GM21737 (cell line): ENCODE measurements around the gene ENKUR.
A peak's percentile ranks its signal among the peaks of the same experiment; 100 is the strongest.
"Not testable (repeated sequence)": the region's sequence is repeated elsewhere in the genome, so short reads cannot be mapped to it uniquely, and the experiment has no call there.

Experiments used
- ATAC-seq: cut with Tn5 transposase; IDR thresholded peaks from one replicate; pipeline ENCODE4 v1.9.1; 2021; ENCODE audit warnings: mild to moderate bottlenecking, moderate library complexity; ENCODE audit not compliant: unreplicated experiment

ENKUR gene

DNA sequence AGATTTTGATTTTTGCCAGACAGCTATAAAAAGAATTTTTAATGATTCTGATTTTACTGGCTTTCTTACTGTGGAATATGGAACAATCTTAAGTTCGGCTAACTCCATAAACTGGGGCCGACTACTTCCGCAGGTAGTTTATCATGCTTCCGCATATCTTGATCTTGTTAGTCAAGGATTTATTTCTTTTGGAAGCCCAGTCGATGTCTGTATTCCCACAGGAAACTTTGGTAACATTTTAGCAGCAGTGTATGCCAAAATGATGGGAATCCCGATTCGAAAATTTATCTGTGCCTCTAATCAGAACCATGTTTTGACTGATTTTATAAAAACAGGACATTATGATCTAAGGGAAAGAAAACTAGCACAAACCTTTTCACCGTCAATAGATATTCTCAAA lies 8.6 kb upstream of the ENKUR start:
- no peak for ATAC-seq

DNA sequence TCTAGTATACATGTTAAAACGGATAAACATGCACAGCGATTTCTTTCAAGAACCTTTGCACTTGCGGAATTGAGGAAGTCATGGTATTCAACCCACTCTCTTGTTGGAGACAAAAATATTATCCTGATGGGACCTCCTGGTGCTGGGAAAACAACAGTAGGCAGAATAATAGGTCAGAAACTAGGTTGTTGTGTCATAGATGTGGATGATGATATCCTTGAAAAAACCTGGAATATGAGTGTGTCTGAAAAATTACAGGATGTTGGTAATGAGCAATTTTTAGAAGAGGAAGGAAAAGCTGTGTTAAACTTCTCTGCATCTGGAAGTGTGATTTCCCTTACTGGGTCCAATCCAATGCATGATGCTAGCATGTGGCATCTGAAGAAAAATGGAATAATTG lies 7.3 kb upstream of the ENKUR start:
- ATAC-seq, result no peak

DNA sequence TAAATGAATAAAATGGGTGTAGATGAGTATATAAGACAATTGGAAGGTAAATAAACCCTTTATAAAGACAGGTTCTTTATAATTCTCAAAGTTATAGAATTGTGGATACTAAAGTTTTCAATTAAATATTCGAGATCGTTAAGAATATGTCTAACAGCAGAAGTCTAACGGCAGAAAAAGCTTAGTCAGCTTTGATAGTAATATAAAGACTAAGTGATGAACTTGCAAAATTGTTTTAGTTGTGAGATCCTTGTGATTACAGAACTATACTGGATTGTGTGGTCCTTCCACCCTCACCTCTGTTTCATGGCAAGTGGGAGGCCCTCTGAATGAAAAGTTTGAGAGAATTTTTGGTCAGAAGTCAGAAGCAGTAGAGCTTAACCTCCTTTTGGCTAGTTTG lies 2.7 kb upstream of the ENKUR start:
- no peak for ATAC-seq

DNA sequence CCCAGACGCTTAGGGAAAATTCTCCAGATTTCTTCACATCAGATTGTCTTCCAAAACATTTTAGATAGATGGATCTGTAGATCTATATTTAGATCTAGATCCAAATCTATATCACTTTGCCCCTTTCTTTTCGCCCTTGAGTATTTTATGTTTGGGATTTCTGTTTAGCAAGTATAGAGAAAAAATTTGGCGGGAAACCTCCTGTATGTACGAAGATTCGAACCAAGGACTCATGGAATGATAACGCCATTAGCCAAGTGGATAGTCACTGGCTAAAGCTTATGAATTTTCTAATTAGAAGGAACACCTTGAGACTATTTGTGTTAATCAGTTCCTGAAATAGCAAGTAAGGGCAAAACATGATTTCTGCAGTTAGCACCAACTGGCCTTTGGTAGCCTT lies 1.7 kb upstream of the ENKUR start:
- ATAC-seq, result no peak

DNA sequence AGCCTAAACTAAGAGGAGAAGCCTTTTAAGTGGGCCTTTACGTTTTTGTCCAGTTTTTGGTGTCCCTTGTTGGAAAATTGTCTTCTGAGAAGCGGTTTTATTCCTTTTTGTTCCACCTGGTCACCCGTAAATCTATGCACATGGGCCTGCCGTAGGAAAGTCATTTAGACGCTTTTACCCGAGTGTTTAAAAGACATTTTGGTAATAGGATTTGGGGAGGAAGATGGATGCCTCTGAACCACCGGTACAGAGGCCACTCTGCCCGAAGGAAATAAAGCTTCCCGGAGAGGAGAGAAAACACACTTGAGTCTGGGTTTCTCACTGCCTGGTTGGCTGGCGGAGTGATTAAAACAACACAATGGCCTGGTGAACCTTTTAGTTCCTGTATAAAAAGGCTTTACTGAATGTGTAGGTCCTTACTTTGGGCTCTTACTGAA lies 1.2 kb upstream of the ENKUR start:
- ATAC-seq, result peak; percentile 4

DNA sequence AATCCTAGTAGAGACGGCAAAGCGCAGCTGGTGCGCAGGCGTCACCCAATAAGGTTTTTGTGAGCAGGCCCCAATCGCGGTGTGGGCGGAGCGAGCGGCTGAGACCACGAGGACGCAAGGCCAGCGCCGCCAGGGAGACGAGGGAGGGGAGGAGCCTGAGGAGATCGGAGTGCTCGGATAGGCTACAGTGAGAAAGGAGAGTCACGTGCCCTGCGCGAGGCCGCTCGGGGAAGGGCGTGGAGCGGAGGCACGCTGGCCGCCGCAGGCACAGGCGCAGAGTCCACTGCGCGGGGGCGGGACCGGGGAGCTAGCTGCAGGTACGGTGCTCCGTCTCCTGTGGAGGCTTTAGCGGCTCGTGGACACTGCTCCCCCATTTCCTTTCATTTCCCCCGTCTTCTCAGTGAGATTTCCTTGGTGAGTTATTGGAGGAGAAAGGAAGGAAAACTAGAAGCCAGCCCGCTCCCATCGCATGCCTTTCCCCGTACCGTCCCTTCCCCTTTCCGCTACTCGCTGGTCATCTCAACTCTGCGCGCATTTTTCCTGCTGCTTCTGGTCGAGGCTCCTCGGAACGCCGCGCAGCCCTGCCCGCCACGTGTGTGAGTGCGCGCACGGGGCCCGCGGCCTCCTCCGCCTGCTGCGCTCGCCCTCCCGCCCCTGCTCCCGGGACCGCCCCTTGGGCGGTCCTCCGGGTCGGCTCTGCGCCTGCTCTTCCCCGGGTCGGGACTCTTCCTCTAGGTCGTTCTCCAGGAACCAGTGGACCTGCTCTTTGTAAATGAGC lies 607 bp upstream of the ENKUR start, which contains the start of gene THNSL1:
TSS of gene THNSL1 (plus strand) at position 237 of the 778 bp plus-strand sequence. CDS start 6,612 bp downstream, outside the sequence.
- peak; percentile 98 for ATAC-seq

DNA sequence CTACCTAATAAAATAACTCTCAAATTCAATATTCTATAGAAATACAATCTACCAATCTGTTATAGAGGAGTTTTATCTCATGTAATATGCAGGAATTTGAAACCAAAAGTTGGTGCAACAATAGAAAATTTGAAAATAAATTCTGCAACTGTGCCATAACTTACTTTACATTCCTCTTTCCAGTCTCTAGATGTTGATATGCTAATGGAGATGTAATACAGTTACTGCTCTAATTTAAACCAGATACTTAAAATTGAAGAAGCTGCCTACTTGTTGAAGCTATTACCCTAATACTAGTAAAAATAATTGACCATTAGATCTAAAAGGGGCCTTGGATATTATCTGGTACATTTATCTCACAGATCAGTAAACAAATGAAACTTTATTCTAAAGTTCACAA lies 1.4 kb downstream of the ENKUR start:
- no peak for ATAC-seq

DNA sequence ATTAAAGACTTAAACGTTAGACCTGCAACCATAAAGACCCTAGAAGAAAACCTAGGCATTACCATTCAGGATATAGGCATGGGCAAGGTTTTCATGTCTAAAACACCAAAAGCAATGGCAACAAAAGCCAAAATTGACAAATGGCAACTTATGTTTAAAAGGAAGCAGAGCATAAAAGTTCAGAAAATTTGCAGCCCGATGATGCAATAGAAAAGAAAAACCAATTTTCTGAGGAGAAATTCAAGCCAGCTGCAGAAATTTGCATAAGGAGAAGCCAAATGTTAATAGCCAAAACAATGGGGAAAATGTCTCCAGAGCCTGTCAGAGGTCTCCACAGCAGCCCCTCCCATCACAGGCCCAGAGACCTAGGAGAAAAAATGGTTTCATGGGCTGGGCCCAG lies 4.4 kb downstream of the ENKUR start:
- not testable (repeated sequence) for ATAC-seq

DNA sequence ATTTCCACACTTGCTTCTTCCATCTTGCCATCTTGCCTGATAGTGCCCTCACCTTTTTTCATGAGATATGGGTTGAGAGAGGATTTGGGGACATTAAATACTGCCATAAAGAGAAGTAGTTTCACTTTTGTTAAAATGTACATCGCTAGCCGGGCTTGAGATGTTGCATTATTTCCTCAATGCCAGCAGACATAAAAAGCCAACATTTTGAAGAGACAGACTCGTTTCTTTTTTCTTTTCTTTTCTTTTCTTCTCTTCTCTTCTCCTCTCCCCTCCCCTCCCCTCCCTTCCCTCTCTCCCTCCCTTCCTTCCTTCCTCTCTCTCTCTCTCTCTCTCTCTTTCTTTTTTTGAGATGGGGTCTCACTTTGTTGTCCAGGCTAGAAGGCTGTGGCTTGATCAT lies 17.9 kb downstream of the ENKUR start:
- no peak for ATAC-seq

DNA sequence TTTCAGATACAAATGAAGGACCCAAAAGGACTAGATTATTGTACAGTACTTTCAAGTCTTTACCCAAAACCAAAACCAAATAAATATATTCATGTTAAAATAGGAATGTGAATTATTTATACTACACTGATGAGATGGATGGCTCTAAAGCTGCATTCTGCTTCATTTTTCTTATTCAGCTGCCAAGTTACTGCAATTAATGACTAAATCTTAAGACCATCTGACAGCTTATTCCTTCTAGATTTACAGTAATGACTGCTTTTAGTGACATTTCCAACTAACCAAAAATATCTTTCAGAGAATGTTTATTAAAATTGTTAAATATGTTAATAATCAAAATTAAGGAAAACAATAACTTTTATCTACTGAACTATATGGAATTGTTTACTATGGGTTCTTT lies 20.9 kb downstream of the ENKUR start:
- ATAC-seq, result no peak

DNA sequence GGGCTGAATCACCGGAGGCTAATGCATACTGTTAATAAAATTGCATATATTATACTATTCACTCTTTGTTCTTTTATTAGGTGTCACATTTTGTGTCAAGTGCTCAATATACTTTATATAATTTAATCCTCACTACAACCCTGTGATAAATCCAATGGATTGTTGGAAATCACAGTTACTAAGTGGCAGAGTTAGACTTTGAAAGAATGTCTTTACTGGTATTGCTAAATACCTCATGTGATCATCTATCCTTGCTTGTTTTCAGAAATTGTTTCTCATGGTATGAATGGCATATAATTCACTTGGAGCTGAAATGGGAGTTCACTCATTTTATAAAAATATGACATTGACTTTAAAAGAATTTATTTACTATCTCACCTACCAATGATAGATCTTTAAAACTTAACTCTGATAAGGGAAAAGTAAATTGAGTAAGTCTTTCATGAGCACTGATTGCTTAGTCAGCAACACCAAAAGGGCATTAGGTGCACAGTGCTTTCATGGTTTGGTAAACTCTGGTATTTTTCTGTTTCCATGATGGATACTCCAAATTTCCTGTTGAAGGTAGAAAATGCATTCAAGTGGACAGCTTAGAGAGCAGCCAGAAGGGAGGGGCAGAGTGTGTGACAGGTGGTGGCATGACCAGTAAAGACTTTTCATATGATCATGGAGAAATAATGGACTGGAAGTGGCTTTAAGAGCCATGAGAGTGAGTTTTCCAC lies 22.6 kb downstream of the ENKUR start:
- no peak for ATAC-seq

DNA sequence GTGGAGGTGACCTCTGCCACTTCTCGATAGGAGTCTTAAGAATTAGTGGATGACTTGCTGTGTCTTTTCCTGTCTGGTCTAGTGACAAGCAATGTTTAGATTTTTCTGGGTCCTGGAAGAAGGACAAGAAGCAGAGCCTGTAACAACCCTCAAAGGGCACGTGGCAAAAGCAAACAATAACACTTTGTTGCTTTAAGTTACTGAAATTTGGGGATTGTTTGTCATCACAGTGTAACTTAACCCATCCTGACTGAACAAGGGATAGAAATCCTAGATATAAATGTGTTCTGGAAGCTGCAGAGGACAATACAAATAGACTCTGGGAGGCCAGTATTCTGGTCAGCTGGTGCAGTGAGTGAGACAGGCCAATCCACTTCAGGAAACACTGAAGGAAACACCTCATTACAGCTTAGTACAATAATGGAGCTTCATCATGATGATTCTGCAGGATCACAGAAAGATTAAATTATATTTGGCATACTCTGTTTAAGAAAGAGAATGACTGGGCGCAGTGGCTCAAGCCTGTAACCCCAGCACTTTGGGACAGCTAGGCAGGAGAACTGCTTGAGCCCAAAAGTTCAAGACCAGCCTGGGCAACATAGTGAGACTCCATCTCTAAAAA lies 23.3 kb downstream of the ENKUR start:
- ATAC-seq, result no peak

DNA sequence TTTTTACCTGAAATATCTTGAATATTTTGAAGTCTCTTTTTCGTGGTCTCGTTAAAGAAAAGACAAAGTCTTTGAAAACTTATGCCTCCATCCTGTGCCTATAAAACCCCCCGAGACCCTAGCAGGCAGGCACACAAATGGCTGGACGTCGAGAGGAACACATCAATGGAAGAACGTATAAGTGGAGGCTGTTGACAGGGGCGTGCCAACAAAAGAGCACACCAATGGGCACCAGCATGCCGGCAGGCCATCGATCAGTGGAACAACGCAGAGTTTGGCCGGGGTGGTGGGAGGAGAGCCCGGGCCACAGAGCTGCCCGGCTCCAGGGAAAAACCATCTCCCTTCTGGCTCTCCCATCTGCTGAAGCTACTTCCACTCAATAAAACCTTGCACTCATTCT lies 24.7 kb downstream of the ENKUR start:
- ATAC-seq, result no peak

DNA sequence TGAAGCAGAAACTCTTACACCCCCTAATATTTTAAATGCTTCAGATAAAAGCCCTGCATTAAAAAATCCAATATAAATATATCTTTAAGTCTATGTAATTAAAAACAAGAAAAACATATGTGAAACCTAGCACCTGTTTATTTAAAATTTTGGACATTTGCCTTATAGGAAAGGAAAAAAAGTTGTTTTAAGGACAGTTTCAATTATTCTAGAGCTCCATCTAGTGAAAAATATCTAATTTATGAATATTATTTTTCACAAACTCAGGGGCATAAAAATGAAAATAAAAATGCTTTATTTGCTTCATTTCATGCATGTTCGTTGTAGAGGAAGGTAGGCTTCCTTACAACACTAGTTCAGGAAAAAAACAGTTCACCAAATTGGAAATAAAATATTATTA lies 26.1 kb downstream of the ENKUR start:
- ATAC-seq, result no peak

DNA sequence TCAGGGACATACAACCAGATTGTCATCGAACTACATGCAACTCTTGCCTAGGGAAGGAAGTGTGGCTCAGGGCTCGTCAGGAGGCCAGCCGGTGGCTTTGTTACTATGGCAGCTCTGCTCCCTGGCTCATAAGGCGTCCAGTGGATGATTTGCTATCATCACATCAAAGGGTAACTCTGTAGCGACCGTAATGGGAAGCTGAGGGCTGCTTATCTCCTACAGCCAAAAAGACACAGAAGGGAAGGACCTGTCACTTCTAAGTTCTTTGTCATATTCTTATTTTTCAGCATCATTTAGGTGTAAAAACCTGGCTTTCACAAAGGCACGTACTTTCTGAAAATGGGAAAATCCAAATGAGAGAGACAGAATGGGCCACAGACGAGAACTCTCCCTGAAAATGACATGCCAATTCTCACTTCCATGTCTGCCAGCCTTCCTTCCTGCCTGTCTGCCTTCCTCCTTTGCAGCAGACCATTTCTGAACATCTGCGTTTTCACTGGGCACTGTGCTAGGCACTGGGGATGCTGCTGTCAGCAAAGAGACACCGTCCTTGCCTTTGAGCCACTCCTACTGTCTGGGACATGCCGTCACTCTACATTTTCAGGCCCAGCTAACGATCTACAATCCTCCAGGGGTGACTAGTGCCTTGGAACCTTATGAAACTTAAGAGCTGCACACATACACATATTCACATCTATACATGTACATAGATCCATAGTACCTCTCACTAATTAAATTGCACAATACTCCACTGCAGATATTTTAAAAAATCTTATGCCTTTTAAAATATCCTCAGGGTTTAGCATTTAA lies 26.9 kb downstream of the ENKUR start:
- no peak for ATAC-seq

DNA sequence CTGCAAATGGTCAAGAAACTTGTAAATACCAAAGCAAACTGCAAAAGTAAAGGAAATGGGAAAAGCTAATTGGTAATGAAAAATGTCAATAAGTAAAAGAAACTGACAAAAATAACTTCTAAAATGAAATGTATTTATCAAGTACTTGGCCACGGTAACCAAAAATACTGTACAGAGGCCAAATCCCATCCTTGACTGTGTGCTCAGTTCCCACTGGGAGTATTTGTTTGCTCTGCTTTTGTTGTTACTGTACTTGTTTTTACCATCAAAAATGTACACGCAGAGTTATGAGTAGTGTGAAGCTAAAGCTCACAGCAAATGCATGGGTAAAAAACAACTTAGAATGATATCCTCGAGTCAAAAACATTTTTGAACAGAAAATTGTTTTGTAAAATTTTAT lies 31.1 kb downstream of the ENKUR start:
- no peak for ATAC-seq

DNA sequence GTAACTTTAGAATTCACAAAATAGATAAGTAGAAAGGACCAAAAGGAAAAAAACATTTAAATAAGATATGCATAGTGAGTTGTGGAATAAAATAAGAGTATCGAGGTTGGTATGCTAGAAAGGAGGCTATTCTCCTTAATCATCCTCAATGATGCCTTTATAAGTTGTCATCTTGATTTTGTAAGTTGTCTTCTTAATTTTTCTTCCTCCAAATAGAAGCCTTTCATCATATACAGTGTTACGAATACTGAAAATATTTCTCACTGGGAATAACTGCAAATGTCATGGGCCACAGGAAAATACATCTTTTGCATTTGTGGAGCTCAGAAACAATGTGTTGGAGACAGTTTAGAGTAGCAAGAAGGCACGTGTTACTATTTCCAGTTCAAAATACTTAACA lies 32.0 kb downstream of the ENKUR start:
- no peak for ATAC-seq

DNA sequence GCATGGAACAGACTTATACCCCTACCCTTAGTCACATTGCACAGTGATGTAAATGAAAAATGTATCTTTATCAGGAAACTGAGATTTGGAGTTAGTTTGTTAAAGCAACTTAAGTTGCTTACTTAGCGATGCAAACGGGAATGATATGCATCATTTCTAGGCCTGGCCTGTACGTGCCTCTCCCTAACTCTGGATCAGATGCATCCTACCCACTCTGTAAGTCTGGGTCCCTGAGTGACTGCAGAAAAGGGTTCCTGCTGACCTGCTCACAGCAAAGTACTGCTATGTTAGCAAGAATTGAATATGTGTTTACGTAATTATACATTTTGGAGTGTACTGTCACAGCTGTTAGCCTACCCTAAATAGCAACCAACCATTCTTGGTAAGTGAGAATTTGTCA lies 32.8 kb downstream of the ENKUR start:
- ATAC-seq, result no peak

DNA sequence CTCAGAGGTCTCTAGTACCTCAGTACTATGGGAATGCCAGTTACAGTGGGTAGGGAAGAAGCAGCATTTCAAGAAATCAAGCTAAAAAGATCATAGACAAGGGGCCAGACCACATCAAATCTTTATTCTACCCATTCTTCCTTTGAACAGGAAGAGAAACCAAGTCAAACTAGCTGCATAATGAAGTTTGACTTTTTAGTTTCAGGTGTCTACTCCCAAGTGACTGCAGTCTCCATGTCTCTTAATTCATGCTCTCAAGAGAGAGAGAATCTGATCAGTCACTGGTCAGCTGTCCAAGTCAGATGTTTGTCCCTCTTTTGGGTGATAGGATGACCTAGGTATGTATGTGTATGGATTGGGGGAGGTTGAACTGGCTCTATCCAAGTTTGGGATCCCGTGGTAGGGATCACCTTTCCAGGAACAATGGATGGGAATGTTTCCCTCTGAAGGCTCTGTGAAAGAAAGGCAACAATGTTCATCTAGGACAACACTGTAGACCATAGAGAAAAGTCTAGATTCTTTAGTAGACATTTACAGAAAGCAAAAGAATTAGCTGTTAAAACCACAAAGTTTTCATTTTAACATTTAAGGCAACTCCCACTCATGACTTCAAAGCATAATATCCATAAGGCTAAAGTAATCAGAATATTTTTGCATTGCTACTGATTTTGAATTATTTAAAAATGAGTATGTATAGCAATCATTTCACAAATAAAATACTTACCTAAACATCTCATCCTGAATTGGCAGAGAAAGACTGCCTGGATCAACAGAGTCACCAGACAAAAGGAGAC lies 33.4 kb downstream of the ENKUR start:
- ATAC-seq, result peak; percentile 88

DNA sequence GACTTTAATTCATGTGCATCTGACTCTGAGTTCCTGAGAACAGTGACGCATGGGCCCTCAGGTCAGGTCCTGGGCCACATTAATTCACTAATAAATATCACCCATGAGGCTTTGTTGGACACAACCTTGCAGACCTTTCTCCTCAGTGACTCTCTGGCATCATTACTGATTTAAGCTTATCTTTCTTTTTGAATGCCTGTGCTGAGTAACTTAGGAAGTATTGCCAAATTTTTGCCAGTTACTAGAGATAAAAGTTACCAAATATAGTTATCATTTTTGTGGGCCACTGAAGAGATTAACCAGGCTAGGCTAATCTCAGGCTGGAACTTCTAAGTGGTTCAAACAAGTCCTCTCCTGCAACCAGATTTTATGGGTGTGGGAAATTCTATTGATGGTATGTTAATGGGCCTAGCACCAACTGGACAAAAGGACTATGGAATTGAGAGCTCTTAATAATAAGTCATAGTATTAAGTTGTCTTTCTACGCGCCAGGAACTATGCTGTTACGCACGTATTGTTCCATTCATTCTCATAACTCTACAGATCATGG lies 34.7 kb downstream of the ENKUR start:
- no peak for ATAC-seq
